Tibial artery (tissue), 4 donors: Measurements from ENCODE around the gene NAGA.

Experiments
- DNase-seq, 2 donors: peaks; one replicate each; pipeline ENCODE4 v3.0.0-alpha.2; 2019
- H3K27ac ChIP-seq, 2 donors: fragments of 200-600 bp; sonication (generic) in 1 of 2; 1 replicate in 1 of 2; 2 replicates in 1 of 2; pipeline ENCODE4 v1.5.1; 2018 to 2019; ENCODE audit warnings: mild to moderate bottlenecking in 1 of 2
- H3K27me3 ChIP-seq, 2 donors: fragments of 200-600 bp; sonication (generic) in 1 of 2; one replicate each; pipeline versions ENCODE4 v1.5.1 to v1.6.0; 2016 to 2019
- H3K36me3 ChIP-seq, 3 donors: fragments of 200-600 bp; sonication (generic) in 2 of 3; one replicate each; pipeline ENCODE4 v1.5.1; 2016 to 2019; ENCODE audit warnings: mild to moderate bottlenecking in 2 of 3
- H3K4me1 ChIP-seq, 4 donors: fragments of 200-600 bp; sonication (generic) in 2 of 4; 1 replicate in 3 of 4; 2 replicates in 1 of 4; pipeline ENCODE4 v1.5.1; 2016 to 2019
- H3K4me3 ChIP-seq, 2 donors: fragments of 200-600 bp; sonication (generic) in 1 of 2; 1 replicate in 1 of 2; 2 replicates in 1 of 2; pipeline ENCODE4 v1.5.1; 2018 to 2019; ENCODE audit warnings: mild to moderate bottlenecking in 2 of 2
- H3K9me3 ChIP-seq, 3 donors: fragments of 200-600 bp; sonication (generic) in 1 of 3; one replicate each; pipeline ENCODE4 v1.5.1; 2016 to 2019
- CTCF ChIP-seq, 2 experiments: fragments of 200-600 bp in 1 of 2; fragments of 450-650 bp in 1 of 2; IDR thresholded peaks; one replicate each; pipeline ENCODE4 v1.5.1; 2017 to 2019; ENCODE audit warnings: antibody characterized with exemption in 2 of 2, mild to moderate bottlenecking in 1 of 2, moderate library complexity in 1 of 2
- intact Hi-C: fragments of 100-400 bp; cut with DNase I; formaldehyde crosslinking; loops from one replicate; pipeline ENCODE4 v1.15.0; 2023; ENCODE audit warnings: low total_unique reads

The NAGA gene

GRCh38 chr22:42067671-42068251, 2.9 kb downstream of the NAGA start:
- H3K9me3 ChIP-seq = no peaks in the 10 kb centered on the region
- no peak for TF ChIP-seq CTCF (IDR thresholded peaks at IDR 0.05)
- intact Hi-C loops = no loop called here
- no peaks in the 10 kb centered on the region for H3K27me3 ChIP-seq
- no peak overlapping the region for H3K27ac ChIP-seq
- peaks cover 18 to 54% (median 49%) of the 10 kb centered on the region in 3 donors for H3K36me3 ChIP-seq
- H3K4me3 ChIP-seq = no peak overlapping the region
- H3K4me1 ChIP-seq = peaks cover 0 to 20% (median 12%) of the 10 kb centered on the region in 4 donors
- no peak for DNase-seq

GRCh38 chr22:42066937-42067336, 3.7 kb downstream of the NAGA start:
- intact Hi-C loops = no loop called here
- no peak for DNase-seq
- TF ChIP-seq CTCF (IDR thresholded peaks at IDR 0.05) = no peak
- Histone ChIP-seq H3K36me3 (peaks cover 26 to 62% (median 57%) of the 10 kb centered on the region in 3 donors), H3K4me1 (peaks cover 0 to 19% (median 12%) of the 10 kb centered on the region in 4 donors), H3K4me3 (no peak overlapping the region), H3K27me3 (no peaks in the 10 kb centered on the region), H3K27ac (no peak overlapping the region), H3K9me3 (no peaks in the 10 kb centered on the region)

DNA sequence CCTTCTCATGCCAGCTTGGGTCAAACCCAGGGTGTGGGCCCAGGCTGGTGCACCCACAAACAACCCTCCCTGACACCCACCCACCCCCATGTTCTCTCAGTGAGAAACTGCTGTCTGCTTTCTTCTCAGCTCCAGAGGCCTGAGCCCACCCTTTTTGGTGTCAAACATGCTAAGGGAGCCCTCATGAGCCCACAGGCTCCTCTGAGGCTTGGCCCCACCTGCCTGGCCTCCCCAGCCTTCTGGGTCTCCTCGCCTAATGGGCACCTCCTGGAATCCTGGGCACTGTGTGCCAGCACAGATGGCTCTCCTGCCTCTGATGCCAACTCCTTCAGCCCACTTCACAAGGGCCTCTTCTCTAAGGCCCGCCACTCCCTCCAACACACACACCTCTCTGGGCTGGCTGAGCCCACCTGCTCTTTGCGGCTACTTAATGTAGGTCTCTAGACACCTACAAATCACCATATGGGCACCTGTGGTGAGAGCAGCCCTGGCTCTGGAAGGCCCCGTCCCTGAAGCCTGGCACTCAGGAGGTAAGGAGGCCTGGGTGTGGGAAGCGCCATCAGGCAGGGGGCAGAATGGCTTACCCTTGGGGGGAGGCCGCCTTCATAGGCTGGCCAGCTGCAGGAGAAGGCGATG, 4.4 kb downstream of the NAGA start:
- Histone ChIP-seq H3K4me1 (peaks cover 0 to 12% (median 9%) of the 10 kb centered on the region in 4 donors), H3K36me3 (peaks cover 32 to 69% (median 63%) of the 10 kb centered on the region in 3 donors), H3K9me3 (no peaks in the 10 kb centered on the region), H3K27me3 (no peaks in the 10 kb centered on the region), H3K27ac (no peak overlapping the region), H3K4me3 (no peak overlapping the region)
- no peak for TF ChIP-seq CTCF (IDR thresholded peaks at IDR 0.05)
- intact Hi-C loops = no loop called here
- no peak for DNase-seq

- Histone ChIP-seq H3K4me1 (peaks cover 0 to 11% (median 8%) of the 10 kb centered on the region in 4 donors), H3K9me3 (no peaks in the 10 kb centered on the region), H3K4me3 (no peak overlapping the region), H3K36me3 (peaks cover 39 to 76% (median 70%) of the 10 kb centered on the region in 3 donors), H3K27ac (no peak overlapping the region), H3K27me3 (no peaks in the 10 kb centered on the region)
- no peak for TF ChIP-seq CTCF (IDR thresholded peaks at IDR 0.05)
- intact Hi-C loops = no loop called here
- DNase-seq = no peak
These were observed 5.0 kb downstream of the NAGA start for GRCh38 chr22:42065438-42066125.

GRCh38 chr22:42064629-42065028, 6.0 kb downstream of the NAGA start:
- intact Hi-C loops = no loop called here
- Histone ChIP-seq H3K4me1 (peaks cover 0 to 5% (median 1%) of the 10 kb centered on the region in 4 donors), H3K36me3 (peaks cover 48 to 86% (median 79%) of the 10 kb centered on the region in 3 donors), H3K27ac (no peak overlapping the region), H3K4me3 (no peak overlapping the region), H3K9me3 (no peaks in the 10 kb centered on the region), H3K27me3 (no peaks in the 10 kb centered on the region)
- DNase-seq = no peak
- TF ChIP-seq CTCF (IDR thresholded peaks at IDR 0.05) = no peak
